ENCODE measurements around the gene ECE1. TPM values are rescaled to one million over a fixed set of nuclear protein-coding genes. Genes with fewer than 3 reads are reported as not detected.
A peak's percentile ranks its signal among the peaks of the same experiment; 100 is the strongest.

ECE1 gene
- total and polyA plus RNA-seq, 10 of the 15 experiments (the other 5 are each of a cell fraction or from before 2014, with no cell fraction given) = 0.97 to 81.0 (median 37.0) TPM

- DNase-seq (ENCODE audit: low read depth, low spot score) (no peak), FAIRE-seq (peak; percentile 72), ATAC-seq (peak; percentile 36)
- no peaks in the 10 kb centered on the region for H3K27me3 ChIP-seq (replicated peaks in 1 of 2; ENCODE audit: control insufficient read depth in 2 of 2, insufficient read depth in 2 of 2, low read length in 1 of 2)
- POLR2A ChIA-PET = interaction anchor here (1.4 to 7.1 kb wide), 4 partner anchors 17 to 49 kb away, joined by 5 to 88 read pairs (median 64); no protein-coding TSS in a partner anchor
- no peaks in the 10 kb centered on the region for H4K20me1 ChIP-seq (ENCODE audit: control insufficient read depth, insufficient read depth)
- SMC1A ChIA-PET (ENCODE audit: uncharacterized antibody, unreplicated experiment) = interaction anchor here (0.8 to 7.7 kb wide), 11 partner anchors 8 to 232 kb away, joined by 3 to 123 read pairs (median 7); no protein-coding TSS in a partner anchor
- peak overlapping the region; percentile 35; the same call in 1 of the 2 replicates for H3K4me3 ChIP-seq
- BruUV-seq (replicated peaks) = no TSS peak
- H3K4me2 ChIP-seq (ENCODE audit: control insufficient read depth, insufficient read depth) = peak overlapping the region; percentile 99
- peak overlapping the region; percentile 96 for H3K27ac ChIP-seq (ENCODE audit: control insufficient read depth, insufficient read depth)
- H3K36me3 ChIP-seq (ENCODE audit: control insufficient read depth in 2 of 2, insufficient read depth in 2 of 2, low read length in 1 of 2) = peaks cover 0 to 13% of the 10 kb centered on the region in 2 experiments; a peak in 2 of 4 replicates
- H3K79me2 ChIP-seq (ENCODE audit: control insufficient read depth, insufficient read depth, low read length) = no peaks in the 10 kb centered on the region
- no peak overlapping the region for H2AFZ ChIP-seq (ENCODE audit: control insufficient read depth, low read depth, low read length)
- CTCF ChIA-PET = interaction anchor here (0.9 to 19.3 kb wide), 9 partner anchors 9 to 73 kb away, joined by 3 to 131 read pairs (median 19); no protein-coding TSS in a partner anchor
- peaks cover 57% of the 10 kb centered on the region for H3K4me1 ChIP-seq (ENCODE audit: control insufficient read depth, insufficient read depth, low read length)
- H3K9me3 ChIP-seq (replicated peaks; ENCODE audit: control insufficient read depth, insufficient read depth, low read length) = no peaks in the 10 kb centered on the region
- 0% methylated on average over 1 of the region's 1 CpG for WGBS (ENCODE audit: insufficient coverage, insufficient replicate concordance, low lambda C conversion rate, missing lambda C conversion rate)
- TF ChIP-seq PAX8 (IDR thresholded peaks at IDR 0.05) (0 out of 2 replicates have a peak, but pooled peaks have one; percentile 41), ATF3 (IDR thresholded peaks at IDR 0.05; ENCODE audit: borderline replicate concordance, extremely low read depth, low read depth, low read length) (0 out of 2 replicates have a peak, but pooled peaks have one; percentile 13), HDGF (IDR thresholded peaks at IDR 0.05) (no peak), ZNF217 (IDR thresholded peaks at IDR 0.05) (peak; percentile 46; the same call in 1 of the 2 replicates), LARP7 (IDR thresholded peaks at IDR 0.05) (peak; percentile 63; the same call in 1 of the 2 replicates), CREB1 (IDR thresholded peaks at IDR 0.05; ENCODE audit: low read depth) (0 out of 2 replicates have a peak, but pooled peaks have one; percentile 14), BACH1 (IDR thresholded peaks at IDR 0.05; ENCODE audit: borderline replicate concordance) (peak; percentile 28; the same call in 1 of the 2 replicates), SMARCA5 (IDR thresholded peaks at IDR 0.05) (peak; percentile 96), FOXM1 (IDR thresholded peaks at IDR 0.05; ENCODE audit: low read depth, low read length) (no peak)
- in situ Hi-C loops (cut with MboI) = no loop called here
- RAD21 ChIA-PET (ENCODE audit: unreplicated experiment) = interaction anchor here (0.8 to 5.5 kb wide), 10 partner anchors 18 to 78 kb away, joined by 3 to 97 read pairs (median 12); no protein-coding TSS in a partner anchor
- intact Hi-C loops (cut with micrococcal nuclease; ENCODE audit: unreplicated experiment) = no loop called here
- peak overlapping the region; percentile 32 for H3K9ac ChIP-seq (ENCODE audit: control insufficient read depth, insufficient read depth, low read length)
These were observed 4.7 kb upstream of the ECE1 start for GRCh38 chr1:21295002-21295401.

All from GM12878 (cell line).